Measurements from ENCODE around the gene PIK3AP1.

DNA sequence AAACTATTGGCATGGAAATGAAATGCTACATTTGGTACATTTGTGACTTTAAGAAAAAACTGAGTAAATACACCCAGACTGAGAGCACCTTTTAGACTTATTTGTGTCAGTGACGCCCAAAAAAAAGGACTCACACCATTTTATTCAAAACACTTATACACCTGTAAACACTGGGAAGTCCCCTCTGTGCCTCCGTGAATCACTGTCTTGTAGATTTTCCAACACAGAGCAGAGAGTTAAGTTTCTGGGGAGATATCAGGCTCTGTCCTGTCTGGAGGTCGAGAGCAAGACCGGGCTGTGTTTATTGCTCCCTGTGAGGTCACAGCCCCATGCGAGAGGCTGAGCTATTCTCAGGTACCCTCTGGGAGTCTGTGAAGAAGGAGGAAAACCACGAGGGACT lies 72.8 kb downstream of the PIK3AP1 start:
- TF ChIP-seq, protein P1, sequence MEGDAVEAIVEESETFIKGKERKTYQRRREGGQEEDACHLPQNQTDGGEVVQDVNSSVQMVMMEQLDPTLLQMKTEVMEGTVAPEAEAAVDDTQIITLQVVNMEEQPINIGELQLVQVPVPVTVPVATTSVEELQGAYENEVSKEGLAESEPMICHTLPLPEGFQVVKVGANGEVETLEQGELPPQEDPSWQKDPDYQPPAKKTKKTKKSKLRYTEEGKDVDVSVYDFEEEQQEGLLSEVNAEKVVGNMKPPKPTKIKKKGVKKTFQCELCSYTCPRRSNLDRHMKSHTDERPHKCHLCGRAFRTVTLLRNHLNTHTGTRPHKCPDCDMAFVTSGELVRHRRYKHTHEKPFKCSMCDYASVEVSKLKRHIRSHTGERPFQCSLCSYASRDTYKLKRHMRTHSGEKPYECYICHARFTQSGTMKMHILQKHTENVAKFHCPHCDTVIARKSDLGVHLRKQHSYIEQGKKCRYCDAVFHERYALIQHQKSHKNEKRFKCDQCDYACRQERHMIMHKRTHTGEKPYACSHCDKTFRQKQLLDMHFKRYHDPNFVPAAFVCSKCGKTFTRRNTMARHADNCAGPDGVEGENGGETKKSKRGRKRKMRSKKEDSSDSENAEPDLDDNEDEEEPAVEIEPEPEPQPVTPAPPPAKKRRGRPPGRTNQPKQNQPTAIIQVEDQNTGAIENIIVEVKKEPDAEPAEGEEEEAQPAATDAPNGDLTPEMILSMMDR (IDR thresholded peaks at IDR 0.05) = no peak
- TF ChIP-seq, protein P2, sequence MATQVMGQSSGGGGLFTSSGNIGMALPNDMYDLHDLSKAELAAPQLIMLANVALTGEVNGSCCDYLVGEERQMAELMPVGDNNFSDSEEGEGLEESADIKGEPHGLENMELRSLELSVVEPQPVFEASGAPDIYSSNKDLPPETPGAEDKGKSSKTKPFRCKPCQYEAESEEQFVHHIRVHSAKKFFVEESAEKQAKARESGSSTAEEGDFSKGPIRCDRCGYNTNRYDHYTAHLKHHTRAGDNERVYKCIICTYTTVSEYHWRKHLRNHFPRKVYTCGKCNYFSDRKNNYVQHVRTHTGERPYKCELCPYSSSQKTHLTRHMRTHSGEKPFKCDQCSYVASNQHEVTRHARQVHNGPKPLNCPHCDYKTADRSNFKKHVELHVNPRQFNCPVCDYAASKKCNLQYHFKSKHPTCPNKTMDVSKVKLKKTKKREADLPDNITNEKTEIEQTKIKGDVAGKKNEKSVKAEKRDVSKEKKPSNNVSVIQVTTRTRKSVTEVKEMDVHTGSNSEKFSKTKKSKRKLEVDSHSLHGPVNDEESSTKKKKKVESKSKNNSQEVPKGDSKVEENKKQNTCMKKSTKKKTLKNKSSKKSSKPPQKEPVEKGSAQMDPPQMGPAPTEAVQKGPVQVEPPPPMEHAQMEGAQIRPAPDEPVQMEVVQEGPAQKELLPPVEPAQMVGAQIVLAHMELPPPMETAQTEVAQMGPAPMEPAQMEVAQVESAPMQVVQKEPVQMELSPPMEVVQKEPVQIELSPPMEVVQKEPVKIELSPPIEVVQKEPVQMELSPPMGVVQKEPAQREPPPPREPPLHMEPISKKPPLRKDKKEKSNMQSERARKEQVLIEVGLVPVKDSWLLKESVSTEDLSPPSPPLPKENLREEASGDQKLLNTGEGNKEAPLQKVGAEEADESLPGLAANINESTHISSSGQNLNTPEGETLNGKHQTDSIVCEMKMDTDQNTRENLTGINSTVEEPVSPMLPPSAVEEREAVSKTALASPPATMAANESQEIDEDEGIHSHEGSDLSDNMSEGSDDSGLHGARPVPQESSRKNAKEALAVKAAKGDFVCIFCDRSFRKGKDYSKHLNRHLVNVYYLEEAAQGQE (IDR thresholded peaks at IDR 0.05; ENCODE audit: low read depth, low read length) = no peak
- TF ChIP-seq POLR2AphosphoS5 (IDR thresholded peaks at IDR 0.05; ENCODE audit: low read depth, low read length) = no peak
- no peak for TF ChIP-seq EZH2phosphoT487 (IDR thresholded peaks at IDR 0.05; ENCODE audit: borderline replicate concordance, low read depth)
- no peak for TF ChIP-seq NFIC (IDR thresholded peaks at IDR 0.05; ENCODE audit: borderline replicate concordance)
- TF ChIP-seq NRF1 (IDR thresholded peaks at IDR 0.05; ENCODE audit: low read depth, low read length) = no peak
- no peak for TF ChIP-seq GABPA (IDR thresholded peaks at IDR 0.05; ENCODE audit: low read depth)
- TF ChIP-seq, protein P3, sequence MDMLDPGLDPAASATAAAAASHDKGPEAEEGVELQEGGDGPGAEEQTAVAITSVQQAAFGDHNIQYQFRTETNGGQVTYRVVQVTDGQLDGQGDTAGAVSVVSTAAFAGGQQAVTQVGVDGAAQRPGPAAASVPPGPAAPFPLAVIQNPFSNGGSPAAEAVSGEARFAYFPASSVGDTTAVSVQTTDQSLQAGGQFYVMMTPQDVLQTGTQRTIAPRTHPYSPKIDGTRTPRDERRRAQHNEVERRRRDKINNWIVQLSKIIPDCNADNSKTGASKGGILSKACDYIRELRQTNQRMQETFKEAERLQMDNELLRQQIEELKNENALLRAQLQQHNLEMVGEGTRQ (IDR thresholded peaks at IDR 0.05; ENCODE audit: borderline replicate concordance, low read depth, low read length) = no peak
- no peak for TF ChIP-seq SMC3 (IDR thresholded peaks at IDR 0.05; ENCODE audit: low read depth, low read length)
